Left kidney (tissue), 2 donors: ENCODE results near the gene PPP1R37. TPM values are rescaled to one million over a fixed set of nuclear protein-coding genes. Genes with fewer than 3 reads are reported as not detected.

Experiments used
- DNase-seq: peaks from one replicate; pipeline ENCODE4 v3.0.0-alpha.2; 2013
- polyA plus RNA-seq: library from polyadenylated mRNA; unstranded; fragments of 120-200 nt; gene quantifications from one replicate; pipeline ENCODE4 v1.2.1, GENCODE V29; 2013; ENCODE audit not compliant: insufficient read length

Gene PPP1R37
- polyA plus RNA-seq, 1 donor: 23.6 TPM

GRCh38 chr19:45170146-45171106 lies 77.4 kb downstream of the PPP1R37 start:
- DNase-seq: no peak

GRCh38 chr19:45171211-45171623 lies 78.2 kb downstream of the PPP1R37 start:
- DNase-seq: no peak

DNA sequence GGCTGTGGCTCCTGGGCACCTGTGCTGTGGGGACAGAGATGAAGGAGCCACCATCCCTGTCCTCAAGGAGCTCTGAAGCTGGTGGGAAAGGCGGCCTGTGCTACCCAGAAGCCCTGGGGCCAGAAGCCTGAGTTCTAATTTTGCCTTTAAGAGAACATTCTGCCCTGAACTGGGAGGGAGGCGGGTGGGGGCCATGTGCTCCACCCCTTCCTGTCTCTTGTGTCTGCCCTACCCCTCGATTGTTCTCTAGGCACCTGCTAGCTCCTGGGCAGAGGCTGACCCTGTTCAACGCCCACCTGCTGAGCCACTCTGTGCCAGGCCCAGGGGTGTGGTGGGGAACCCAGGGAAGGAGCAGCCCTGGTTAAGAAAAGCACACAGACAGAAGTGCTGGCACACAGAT lies 79.2 kb downstream of the PPP1R37 start:
- no peak for DNase-seq

GRCh38 chr19:45172611-45173208 lies 79.7 kb downstream of the PPP1R37 start:
- DNase-seq: no peak

DNA sequence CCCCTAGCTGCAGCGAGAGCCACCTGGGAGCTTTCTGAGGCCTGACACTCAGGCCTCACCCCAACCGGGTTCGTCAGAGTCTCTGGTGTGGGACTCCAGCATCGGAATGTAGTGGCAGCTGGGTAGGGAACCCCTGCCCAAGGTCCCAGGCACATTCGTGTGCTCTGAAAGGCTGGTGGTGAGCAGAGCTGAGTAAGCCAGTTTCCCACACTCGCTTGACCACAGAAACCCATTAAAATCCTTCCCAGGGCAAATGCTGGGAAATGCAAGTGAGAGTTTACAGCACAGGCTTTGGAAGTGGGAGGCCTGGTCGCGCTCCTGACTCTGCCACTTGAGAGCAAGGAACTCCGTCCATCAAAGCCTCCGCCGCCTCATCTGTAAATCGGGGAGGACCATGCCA lies 80.8 kb downstream of the PPP1R37 start:
- no peak for DNase-seq

- DNase-seq: no peak
These were observed 82.8 kb downstream of the PPP1R37 start for GRCh38 chr19:45175515-45176345.

- no peak for DNase-seq
These were observed 84.9 kb downstream of the PPP1R37 start, which contains the start of gene TRAPPC6A for GRCh38 chr19:45177817-45178261. Gene TRAPPC6A, minus strand, starts transcription at chr19:45178237. Its CDS starts 19 bp downstream, at chr19:45178218.

DNA sequence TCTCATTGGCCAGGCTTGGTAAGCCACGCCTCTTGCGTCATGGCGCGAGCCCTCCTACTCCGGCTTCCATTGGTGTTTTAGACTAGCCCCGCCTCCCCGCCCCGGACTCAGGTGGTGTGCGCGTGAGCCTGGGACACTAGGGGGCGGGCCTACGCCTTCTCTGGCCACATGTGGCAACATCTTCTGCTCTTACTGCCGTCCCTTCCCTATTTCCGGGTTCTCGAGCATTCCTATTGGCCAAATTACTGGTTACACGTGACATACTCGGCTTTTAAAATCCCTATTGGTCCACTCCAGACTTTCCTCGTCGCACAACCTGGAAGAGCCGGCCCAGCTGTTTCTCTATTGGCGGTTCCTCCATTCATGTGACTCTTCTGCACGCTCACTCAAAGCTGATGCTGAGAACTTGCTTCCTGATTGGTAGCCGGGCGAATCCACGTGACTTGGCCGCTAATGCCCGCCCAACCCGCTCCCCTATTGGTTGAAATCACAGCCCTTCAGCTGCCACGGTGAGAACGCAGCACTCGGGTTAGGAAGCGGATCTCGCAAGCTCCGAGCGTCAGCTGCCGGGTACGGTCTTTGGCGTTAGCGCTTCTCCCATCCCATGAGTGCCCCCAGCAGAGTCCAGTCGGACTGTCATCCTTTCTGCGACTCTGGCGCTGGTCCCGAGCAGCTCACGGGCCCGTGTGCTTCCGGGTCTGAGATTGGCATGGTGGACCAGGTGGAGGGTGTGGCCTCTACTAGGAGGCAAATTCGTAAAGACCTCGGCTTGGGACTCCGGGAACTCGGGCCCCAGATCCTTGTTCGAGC lies 85.5 kb downstream of the PPP1R37 start, which contains the start of gene BLOC1S3:
BLOC1S3 (plus strand) TSS at position 523 of the 810 bp plus-strand sequence. CDS start 513 bp downstream, outside the sequence.
- DNase-seq: peak; percentile 100

- no peak for DNase-seq
These were observed 86.3 kb downstream of the PPP1R37 start for GRCh38 chr19:45179072-45179891.

- no peak for DNase-seq
These were observed 87.0 kb downstream of the PPP1R37 start for GRCh38 chr19:45179892-45180370.

- DNase-seq: no peak
These were observed 88.0 kb downstream of the PPP1R37 start for GRCh38 chr19:45180936-45181335.

DNA sequence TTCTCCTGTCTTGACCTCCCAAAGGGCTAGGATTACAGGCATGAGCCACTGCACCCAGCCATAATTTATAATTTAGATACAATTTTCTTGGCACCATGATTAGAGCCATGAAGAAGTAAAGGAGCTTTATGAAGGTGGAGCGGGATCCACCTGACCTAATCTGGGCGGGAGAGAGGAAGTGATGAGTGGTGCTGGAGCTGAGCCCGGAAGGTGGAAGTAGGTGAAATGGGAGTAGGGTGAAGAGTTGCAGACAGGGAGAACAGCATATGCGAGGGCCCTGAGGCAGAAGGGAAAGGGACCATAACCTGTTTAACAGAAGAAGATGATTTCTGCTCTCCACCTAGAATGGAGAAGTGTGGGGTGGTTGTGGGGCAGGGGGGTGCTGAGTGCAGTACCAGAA lies 89.8 kb downstream of the PPP1R37 start:
- DNase-seq: no peak

DNA sequence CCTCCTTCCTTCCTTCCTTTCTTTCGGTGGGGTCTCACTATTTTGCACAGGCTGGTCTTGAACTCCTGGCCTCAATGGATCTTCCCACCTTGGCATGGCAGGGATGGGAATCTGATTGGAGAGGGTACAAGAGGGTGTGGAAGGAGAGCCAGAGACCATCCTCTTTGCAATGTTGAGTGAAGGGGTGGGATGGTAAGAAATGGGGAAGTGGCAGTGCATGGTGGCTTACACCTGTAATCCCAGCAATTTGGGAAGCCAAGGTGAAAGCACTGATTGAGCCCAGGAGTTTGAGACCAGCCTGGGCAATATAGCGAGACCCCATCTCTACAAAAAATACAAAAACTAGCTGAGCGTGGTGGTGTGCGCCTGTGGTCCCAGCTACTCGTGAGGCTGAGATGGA lies 91.1 kb downstream of the PPP1R37 start:
- DNase-seq: no peak

- no peak for DNase-seq
These were observed 93.7 kb downstream of the PPP1R37 start for GRCh38 chr19:45186509-45187334.

- no peak for DNase-seq
These were observed 94.6 kb downstream of the PPP1R37 start for GRCh38 chr19:45187421-45188100.

DNA sequence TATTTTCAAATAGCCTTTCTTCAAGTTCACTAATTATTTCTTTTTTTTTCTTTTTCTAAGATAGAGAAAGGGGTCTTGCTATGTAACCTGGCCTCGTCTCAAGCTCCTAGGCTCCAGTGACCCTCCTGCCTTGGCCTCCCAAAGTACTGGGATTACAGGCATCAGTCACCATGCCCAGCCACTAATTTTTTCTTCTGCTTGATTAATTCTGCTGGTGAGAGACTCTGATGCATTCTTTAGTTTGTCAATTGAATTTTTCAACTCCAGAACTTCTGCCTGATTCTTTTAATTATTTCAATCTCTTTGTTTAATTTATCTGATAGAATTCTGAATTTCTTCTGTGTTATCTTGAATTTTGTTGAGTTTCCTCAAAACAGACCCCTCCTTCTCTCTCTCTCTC lies 97.0 kb downstream of the PPP1R37 start:
- DNase-seq: no peak

DNA sequence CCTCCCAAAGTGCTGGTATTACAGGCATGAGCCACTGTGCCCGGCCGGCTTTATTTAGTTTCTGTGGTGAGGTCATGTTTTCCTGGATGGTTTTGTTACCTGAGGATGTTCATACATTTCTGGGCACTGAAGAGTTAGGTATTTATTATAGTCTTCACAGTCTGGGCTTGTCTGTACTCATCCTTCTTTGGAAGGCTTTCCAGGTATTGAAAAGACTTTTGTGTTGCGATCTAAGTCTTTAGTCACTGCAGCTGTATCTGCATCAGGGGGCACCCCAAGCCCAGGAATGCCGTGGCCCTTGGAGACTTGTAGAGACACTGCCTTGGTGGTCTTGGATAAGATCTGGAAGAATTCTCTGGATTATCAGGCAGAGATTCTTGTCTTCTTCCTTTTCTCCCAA lies 98.4 kb downstream of the PPP1R37 start:
- no peak for DNase-seq

- no peak for DNase-seq
These were observed 102.8 kb downstream of the PPP1R37 start for GRCh38 chr19:45195764-45196163.
